ENCODE results near the gene EXOC7. TPM values are rescaled to one million over a fixed set of nuclear protein-coding genes. Genes with fewer than 3 reads are reported as not detected.

The EXOC7 gene
- total and polyA plus RNA-seq, 2 donors (not counting 1 experiment from before 2014, with no cell fraction given), result 66.8 to 88.8 TPM

DNA sequence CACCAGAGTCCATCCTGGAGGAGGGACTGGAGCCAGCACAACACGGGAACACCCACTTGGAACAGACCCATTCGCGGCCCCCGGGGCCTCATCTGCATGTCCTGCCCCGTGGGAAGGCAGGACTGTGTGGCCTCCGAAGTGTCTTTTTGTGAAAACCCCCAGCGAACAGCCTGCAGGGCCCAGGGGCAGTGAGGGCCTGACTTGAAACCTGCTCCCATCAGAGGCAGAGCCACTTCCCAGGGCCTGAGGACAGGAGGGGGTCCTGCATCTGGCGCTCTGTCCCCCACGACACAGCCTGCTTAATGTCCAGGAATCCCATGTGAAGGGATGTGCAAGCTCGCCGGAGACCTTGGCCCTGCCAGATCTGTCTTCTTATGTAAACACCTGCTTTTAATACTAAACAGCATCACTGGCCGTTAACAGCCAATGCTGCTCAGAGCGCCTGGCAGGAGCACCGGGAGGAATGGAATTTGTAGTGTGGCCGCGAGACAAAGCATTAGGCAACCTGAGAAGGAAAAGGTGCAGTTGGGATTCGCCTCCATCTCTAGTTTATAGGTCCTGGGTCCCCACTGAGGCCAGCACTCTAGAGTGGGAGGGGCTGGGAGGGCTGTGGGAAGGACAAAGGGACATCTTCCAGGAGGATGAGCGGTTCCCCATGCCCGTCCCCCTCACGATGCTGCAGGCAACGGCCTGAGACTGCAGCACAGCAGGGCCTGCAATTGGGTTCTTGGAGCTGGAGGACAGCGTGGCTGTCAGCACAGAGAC is 66.9 kb downstream of the EXOC7 start:
- Histone ChIP-seq H3K4me3 (replicated peaks in 1 of 4; ENCODE audit: control extremely low read depth in 1 of 4, insufficient read depth in 1 of 4, low read depth in 3 of 4, low read length in 4 of 4) (no peak overlapping the region), H3K9ac (ENCODE audit: insufficient read depth, low read length) (no peak overlapping the region), H2AFZ (ENCODE audit: low read length) (no peak overlapping the region), H3K9me3 (ENCODE audit: control insufficient read depth, insufficient read depth, low read depth, low read length) (no peaks in the 10 kb centered on the region), H4K20me1 (ENCODE audit: control insufficient read depth, extremely low read depth, insufficient read depth, low read length) (no peaks in the 10 kb centered on the region), H3K27ac (ENCODE audit: insufficient read depth, low read length) (no peak overlapping the region), H3K79me2 (ENCODE audit: control insufficient read depth, insufficient read depth, low read length) (no peaks in the 10 kb centered on the region), H3K36me3 (ENCODE audit: control insufficient read depth, insufficient read depth, low read length) (peaks cover 10% of the 10 kb centered on the region), H3K4me2 (ENCODE audit: extremely low read depth, insufficient read depth, low read length) (no peak overlapping the region), H3K27me3 (ENCODE audit: control insufficient read depth, insufficient read depth, low read length) (no peaks in the 10 kb centered on the region), H3K4me1 (ENCODE audit: control insufficient read depth, extremely low read depth, insufficient read depth, low read length) (no peaks in the 10 kb centered on the region)
- DNase-seq (ENCODE audit: low read depth in 2 of 2), result no peak
- TF ChIP-seq CTCF (conservative IDR thresholded peaks at IDR 0.05 in 1 of 2, IDR thresholded peaks at IDR 0.05 in 1 of 2; ENCODE audit: low read depth in 1 of 2, low read length in 2 of 2) (no peak), EZH2 (IDR thresholded peaks at IDR 0.05; ENCODE audit: low read length, missing control alignments) (no peak)

GRCh38 chr17:76034428-76035350 is 68.9 kb downstream of the EXOC7 start:
- Histone ChIP-seq H3K79me2 (ENCODE audit: control insufficient read depth, insufficient read depth, low read length) (no peaks in the 10 kb centered on the region), H3K9me3 (ENCODE audit: control insufficient read depth, insufficient read depth, low read depth, low read length) (no peaks in the 10 kb centered on the region), H3K4me2 (ENCODE audit: extremely low read depth, insufficient read depth, low read length) (no peak overlapping the region), H3K9ac (ENCODE audit: insufficient read depth, low read length) (no peak overlapping the region), H3K27ac (ENCODE audit: insufficient read depth, low read length) (no peak overlapping the region), H4K20me1 (ENCODE audit: control insufficient read depth, extremely low read depth, insufficient read depth, low read length) (no peaks in the 10 kb centered on the region), H3K27me3 (ENCODE audit: control insufficient read depth, insufficient read depth, low read length) (no peaks in the 10 kb centered on the region), H2AFZ (ENCODE audit: low read length) (no peak overlapping the region), H3K36me3 (ENCODE audit: control insufficient read depth, insufficient read depth, low read length) (peaks cover 2% of the 10 kb centered on the region), H3K4me1 (ENCODE audit: control insufficient read depth, extremely low read depth, insufficient read depth, low read length) (no peaks in the 10 kb centered on the region), H3K4me3 (replicated peaks in 1 of 4; ENCODE audit: control extremely low read depth in 1 of 4, insufficient read depth in 1 of 4, low read depth in 3 of 4, low read length in 4 of 4) (no peak overlapping the region)
- DNase-seq (ENCODE audit: low read depth in 2 of 2), result no peak
- no peak for TF ChIP-seq EZH2 (IDR thresholded peaks at IDR 0.05; ENCODE audit: low read length, missing control alignments)
- no peak for TF ChIP-seq CTCF (conservative IDR thresholded peaks at IDR 0.05 in 1 of 2, IDR thresholded peaks at IDR 0.05 in 1 of 2; ENCODE audit: low read depth in 1 of 2, low read length in 2 of 2)

DNA sequence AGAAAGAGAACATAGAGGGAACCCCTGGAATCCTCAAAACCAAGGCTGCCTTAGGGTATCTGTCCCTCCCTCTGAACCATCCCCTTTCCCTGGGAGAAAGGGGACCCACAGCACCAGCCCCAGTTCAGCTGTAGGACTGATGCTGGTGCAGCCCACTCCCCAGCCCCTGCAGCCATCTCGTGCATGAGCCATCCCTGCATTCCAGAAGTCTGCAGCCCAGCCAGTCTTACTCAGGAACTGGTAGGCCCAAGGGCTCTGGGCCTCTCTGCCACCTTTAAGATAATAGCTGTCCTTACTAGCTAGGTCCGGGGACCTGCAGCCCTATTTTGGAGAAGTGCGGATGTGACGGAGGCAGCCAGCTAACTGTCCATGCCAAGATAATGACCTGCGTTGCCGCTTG is 70.4 kb downstream of the EXOC7 start:
- Histone ChIP-seq H3K4me2 (ENCODE audit: extremely low read depth, insufficient read depth, low read length) (no peak overlapping the region), H3K36me3 (ENCODE audit: control insufficient read depth, insufficient read depth, low read length) (no peaks in the 10 kb centered on the region), H3K9ac (ENCODE audit: insufficient read depth, low read length) (no peak overlapping the region), H3K4me3 (replicated peaks in 1 of 4; ENCODE audit: control extremely low read depth in 1 of 4, insufficient read depth in 1 of 4, low read depth in 3 of 4, low read length in 4 of 4) (no peak overlapping the region), H4K20me1 (ENCODE audit: control insufficient read depth, extremely low read depth, insufficient read depth, low read length) (no peaks in the 10 kb centered on the region), H3K4me1 (ENCODE audit: control insufficient read depth, extremely low read depth, insufficient read depth, low read length) (no peaks in the 10 kb centered on the region), H2AFZ (ENCODE audit: low read length) (no peak overlapping the region), H3K9me3 (ENCODE audit: control insufficient read depth, insufficient read depth, low read depth, low read length) (no peaks in the 10 kb centered on the region), H3K27me3 (ENCODE audit: control insufficient read depth, insufficient read depth, low read length) (no peaks in the 10 kb centered on the region), H3K79me2 (ENCODE audit: control insufficient read depth, insufficient read depth, low read length) (no peaks in the 10 kb centered on the region), H3K27ac (ENCODE audit: insufficient read depth, low read length) (no peak overlapping the region)
- TF ChIP-seq CTCF (conservative IDR thresholded peaks at IDR 0.05 in 1 of 2, IDR thresholded peaks at IDR 0.05 in 1 of 2; ENCODE audit: low read depth in 1 of 2, low read length in 2 of 2) (no peak), EZH2 (IDR thresholded peaks at IDR 0.05; ENCODE audit: low read length, missing control alignments) (no peak)
- DNase-seq (ENCODE audit: low read depth in 2 of 2), result no peak

Measured in fibroblast of lung (primary cell).